ENCODE data around the gene LYPLA2. TPM values are rescaled to one million over a fixed set of nuclear protein-coding genes. Genes with fewer than 3 reads are reported as not detected.
"Not testable (repeated sequence)": the region's sequence is repeated elsewhere in the genome, so short reads cannot be mapped to it uniquely, and the experiment has no call there.

Gene LYPLA2
- total RNA-seq, 1 donor from 2014 or later = 32.1 TPM

GRCh38 chr1:23816361-23816760 lies 25.4 kb downstream of the LYPLA2 start:
- intact Hi-C loops (cut with DNase I) = no loop called here
- DNase-seq (ENCODE audit: missing footprints) (no peak), ATAC-seq (no peak)

GRCh38 chr1:23816906-23817305 lies 26.0 kb downstream of the LYPLA2 start:
- no peak for ATAC-seq
- DNase-seq (ENCODE audit: missing footprints) = no peak
- intact Hi-C loops (cut with DNase I) = no loop called here

- ATAC-seq (no peak), DNase-seq (ENCODE audit: missing footprints) (no peak)
- intact Hi-C loops (cut with DNase I) = no loop called here
These were observed 26.7 kb downstream of the LYPLA2 start for GRCh38 chr1:23817633-23818032.

- intact Hi-C loops (cut with DNase I) = loop anchor here (2.0 kb wide), 1 partner anchor 23 kb away; the partner anchor contains the start of gene GALE
- ATAC-seq (no peak), DNase-seq (ENCODE audit: missing footprints) (no peak)
These were observed 32.8 kb downstream of the LYPLA2 start for GRCh38 chr1:23823767-23824166.

- ATAC-seq = no peak
These were observed 33.7 kb downstream of the LYPLA2 start for GRCh38 chr1:23824711-23825075.

GRCh38 chr1:23825076-23825761 lies 34.3 kb downstream of the LYPLA2 start, which contains the start of gene HMGCL:
Gene HMGCL, minus strand, starts transcription at chr1:23825429. Its CDS starts 14 bp downstream, at chr1:23825415.
- peak; percentile 98 for ATAC-seq
- peak; percentile 95 for DNase-seq (ENCODE audit: missing footprints)
- intact Hi-C loops (cut with DNase I) = loop anchor here (2.0 to 5.0 kb wide), 2 partner anchors 24 to 42 kb away; partner anchors contain the start of genes FUCA1 and GALE

More at GRCh38 chr1:23824711-23825075, 33.7 kb downstream of the LYPLA2 start:
- no peak for DNase-seq (ENCODE audit: missing footprints)
- intact Hi-C loops (cut with DNase I) = loop anchor here (2.0 to 5.0 kb wide), 2 partner anchors 24 to 43 kb away; partner anchors contain the start of genes FUCA1 and GALE

GRCh38 chr1:23825762-23826522 lies 35.0 kb downstream of the LYPLA2 start:
- ATAC-seq = no peak
- intact Hi-C loops (cut with DNase I) = loop anchor here (2.0 to 5.0 kb wide), 2 partner anchors 25 to 41 kb away; partner anchors contain the start of genes FUCA1 and GALE
- no peak for DNase-seq (ENCODE audit: missing footprints)

- intact Hi-C loops (cut with DNase I) = loop anchor here (5.0 kb wide), 1 partner anchor 41 kb away; the partner anchor contains the start of gene FUCA1
- not testable (repeated sequence) for DNase-seq (ENCODE audit: missing footprints); ATAC-seq
These were observed 35.6 kb downstream of the LYPLA2 start for GRCh38 chr1:23826590-23826989.

- intact Hi-C loops (cut with DNase I) = loop anchor here (5.0 kb wide), 1 partner anchor 40 kb away; the partner anchor contains the start of gene FUCA1
These were observed 36.8 kb downstream of the LYPLA2 start for GRCh38 chr1:23827717-23828116.

GRCh38 chr1:23834156-23834555 lies 43.2 kb downstream of the LYPLA2 start:
- DNase-seq (ENCODE audit: missing footprints); intact Hi-C loops (cut with DNase I); ATAC-seq: not testable (repeated sequence)

More at GRCh38 chr1:23827717-23828116, 36.8 kb downstream of the LYPLA2 start:
- DNase-seq (ENCODE audit: missing footprints) = no peak
- ATAC-seq = no peak

- intact Hi-C loops (cut with DNase I) = no loop called here
- no peak for DNase-seq (ENCODE audit: missing footprints)
- no peak for ATAC-seq
These were observed 45.1 kb downstream of the LYPLA2 start for GRCh38 chr1:23836037-23836436.

GRCh38 chr1:23837908-23838307 lies 47.0 kb downstream of the LYPLA2 start:
- intact Hi-C loops (cut with DNase I) = no loop called here
- DNase-seq (ENCODE audit: missing footprints) = no peak
- no peak for ATAC-seq

- ATAC-seq (peak; percentile 98), DNase-seq (ENCODE audit: missing footprints) (peak; percentile 89)
- intact Hi-C loops (cut with DNase I) = no loop called here
These were observed 47.5 kb downstream of the LYPLA2 start for GRCh38 chr1:23838401-23838866.

- ATAC-seq (no peak), DNase-seq (ENCODE audit: missing footprints) (no peak)
- intact Hi-C loops (cut with DNase I) = no loop called here
These were observed 52.7 kb downstream of the LYPLA2 start for GRCh38 chr1:23843644-23844043.

Other genes starting within 250 kb of the LYPLA2 start
- gene ID3, start 231.6 kb upstream of the LYPLA2 start, total RNA-seq = 90.3 TPM
- gene RPL11, start 99.3 kb upstream of the LYPLA2 start, total RNA-seq = 681 TPM
- 37.7 TPM for gene ELOA, start 47.7 kb upstream of the LYPLA2 start, total RNA-seq
- gene PITHD1, start 12.7 kb upstream of the LYPLA2 start, total RNA-seq = 42.7 TPM
- gene GALE, start 9.6 kb downstream of the LYPLA2 start, total RNA-seq = 7.8 TPM
- gene HMGCL, start 34.3 kb downstream of the LYPLA2 start, total RNA-seq = 32.8 TPM
- 12.2 TPM for gene FUCA1, start 77.1 kb downstream of the LYPLA2 start, total RNA-seq
- not detected for gene CNR2, start 122.2 kb downstream of the LYPLA2 start, total RNA-seq
- gene PNRC2, start 168.7 kb downstream of the LYPLA2 start, total RNA-seq = 85.8 TPM
- 51.9 TPM for gene SRSF10, start 189.2 kb downstream of the LYPLA2 start, total RNA-seq

Measured in Right ventricle myocardium inferior (tissue), 1 donor.